CD1c-positive myeloid dendritic cell (primary cell): ENCODE results near the gene LAP3.
"Not testable (repeated sequence)": the region's sequence is repeated elsewhere in the genome, so short reads cannot be mapped to it uniquely, and the experiment has no call there.

Experiments used
- DNase-seq: peaks from one replicate; pipeline ENCODE4 v3.0.0-alpha.2; 2016; ENCODE audit errors: extremely low spot score

The LAP3 gene

DNA sequence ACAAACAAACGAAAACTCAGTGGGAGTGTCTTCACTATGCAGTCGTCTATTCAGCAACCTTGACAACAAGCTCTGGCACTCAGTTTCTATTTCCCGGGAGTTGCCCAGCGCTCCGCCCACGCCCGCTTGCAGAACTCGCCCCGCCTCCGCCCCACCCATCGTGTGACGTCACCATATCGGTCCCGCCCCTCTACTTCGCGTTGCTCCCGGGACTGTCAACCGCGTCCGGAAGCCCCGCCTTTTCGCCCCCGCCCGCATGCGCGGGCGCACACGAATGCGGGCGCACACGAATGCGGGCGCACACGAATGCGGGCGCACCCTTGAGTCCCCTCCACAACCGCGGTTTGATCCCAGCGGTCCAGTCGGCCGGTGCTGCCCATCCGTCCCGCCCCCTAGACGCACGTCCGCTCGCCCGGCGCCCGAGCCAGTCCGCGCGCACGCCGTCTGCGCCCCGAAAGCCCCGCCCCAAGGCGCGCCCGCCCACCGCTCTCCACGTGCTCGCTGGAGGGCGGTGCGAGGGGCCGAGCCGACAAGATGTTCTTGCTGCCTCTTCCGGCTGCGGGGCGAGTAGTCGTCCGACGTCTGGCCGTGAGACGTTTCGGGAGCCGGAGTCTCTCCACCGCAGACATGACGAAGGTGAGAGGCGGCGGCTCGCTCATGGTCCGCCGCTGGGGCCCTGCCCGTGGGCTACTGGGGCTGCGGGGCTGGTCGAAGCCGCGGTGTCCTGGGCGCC is at the start of gene LAP3:
TSS of gene LAP3 (plus strand) at position 267 of the 733 bp plus-strand sequence. CDS start at position 535, 268 bp downstream.
- DNase-seq = peak; percentile 99

DNA sequence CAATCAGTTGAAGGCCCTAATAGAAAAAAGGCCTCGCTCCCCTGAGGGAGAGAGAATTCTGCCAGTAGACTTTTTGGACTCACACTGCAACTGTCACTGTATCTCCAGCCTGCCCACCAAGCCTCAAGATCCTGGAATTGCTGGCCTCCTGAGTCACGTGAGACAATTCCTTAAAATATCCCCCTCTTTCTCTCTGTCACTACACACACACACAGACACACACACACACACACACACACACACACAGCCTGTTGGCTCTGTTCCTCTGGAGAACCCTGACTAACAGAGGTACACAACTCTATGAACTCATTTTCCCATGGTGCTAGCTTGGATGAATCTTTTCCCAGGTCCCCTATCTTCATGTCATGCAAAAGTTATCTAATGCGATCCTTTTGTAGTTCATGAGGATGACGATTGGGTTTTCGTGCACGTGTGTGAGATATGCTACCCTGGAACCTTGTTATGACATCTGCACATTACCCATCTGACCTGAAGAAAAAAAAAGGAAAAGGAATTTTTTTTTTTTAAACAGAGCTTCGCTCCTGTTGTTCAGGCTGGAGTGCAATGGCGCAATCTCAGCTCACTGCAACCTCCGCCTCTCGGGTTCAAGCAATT is 48.3 kb upstream of the LAP3 start:
- DNase-seq = no peak

DNA sequence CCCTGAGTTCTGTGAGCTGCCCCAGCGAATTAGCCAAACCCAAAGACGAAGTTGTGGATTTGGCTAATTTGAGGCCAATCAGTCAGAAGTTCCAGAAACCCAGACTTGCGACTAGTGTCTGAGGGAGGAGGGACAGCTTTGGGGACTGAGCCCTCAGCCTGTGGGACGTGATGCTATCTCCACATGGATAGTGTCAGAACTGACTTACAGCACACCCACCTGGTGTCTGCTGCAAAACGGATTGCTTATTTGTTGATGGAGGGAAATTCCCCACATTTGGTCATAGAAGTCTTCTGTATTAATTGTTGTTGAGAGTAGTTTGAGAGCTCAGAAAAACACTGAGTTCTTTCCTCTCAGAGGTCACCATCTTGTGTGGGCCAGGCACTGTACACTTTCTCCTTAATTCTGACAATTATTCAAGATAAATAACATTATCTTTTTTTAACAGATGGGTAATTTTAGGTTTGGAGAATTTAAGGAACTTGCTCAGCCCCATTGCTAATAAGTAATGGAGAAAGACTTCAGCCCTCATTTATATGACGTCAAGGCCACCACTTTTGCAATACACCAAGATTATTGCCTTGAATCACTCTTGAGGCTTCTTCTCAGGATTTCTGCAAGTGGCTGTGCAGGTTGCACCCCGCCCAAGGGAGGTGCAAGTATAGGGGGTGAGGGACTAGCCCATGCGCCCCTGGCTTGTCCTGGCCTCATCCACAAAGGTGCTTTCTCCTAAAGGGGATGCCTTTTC is 45.3 kb upstream of the LAP3 start:
- no peak for DNase-seq

DNA sequence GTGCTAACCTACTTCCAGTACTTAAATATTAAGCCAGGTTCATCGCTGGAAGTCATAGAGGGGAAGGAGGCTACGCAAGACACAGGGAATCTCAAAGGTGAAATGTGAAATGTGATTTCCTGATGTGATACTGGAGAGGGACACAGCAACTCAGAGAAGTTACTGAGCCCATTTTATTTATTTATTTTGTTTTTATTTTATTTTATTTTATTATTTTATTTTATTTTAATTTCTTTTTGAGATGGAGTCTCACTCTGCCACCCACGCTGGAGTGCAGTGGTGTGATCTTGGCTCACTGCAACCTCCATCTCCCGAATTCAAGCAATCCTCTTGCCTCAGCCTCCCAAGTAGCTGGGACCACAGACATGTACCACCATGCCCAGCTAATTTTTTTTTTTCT is 42.3 kb upstream of the LAP3 start:
- no peak for DNase-seq

DNA sequence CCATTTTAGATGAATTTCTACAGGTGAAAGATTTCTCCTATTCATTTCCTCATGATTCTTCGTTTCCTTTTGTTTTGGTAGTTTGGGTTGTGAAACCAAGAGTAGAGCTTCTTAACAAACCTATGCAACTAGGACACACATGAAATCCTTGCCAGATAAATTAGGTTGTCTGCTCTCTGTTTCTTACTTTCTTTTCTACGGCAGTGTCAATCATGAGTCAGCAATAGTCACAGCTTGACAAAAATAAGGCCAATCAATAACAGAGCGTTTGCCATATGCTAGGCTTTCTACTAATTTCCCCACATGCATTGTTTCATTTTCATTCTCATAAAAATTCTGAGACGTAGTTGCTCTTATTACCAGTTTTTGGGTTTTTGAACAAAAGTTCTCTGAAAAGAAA is 41.8 kb upstream of the LAP3 start:
- DNase-seq = no peak

DNA sequence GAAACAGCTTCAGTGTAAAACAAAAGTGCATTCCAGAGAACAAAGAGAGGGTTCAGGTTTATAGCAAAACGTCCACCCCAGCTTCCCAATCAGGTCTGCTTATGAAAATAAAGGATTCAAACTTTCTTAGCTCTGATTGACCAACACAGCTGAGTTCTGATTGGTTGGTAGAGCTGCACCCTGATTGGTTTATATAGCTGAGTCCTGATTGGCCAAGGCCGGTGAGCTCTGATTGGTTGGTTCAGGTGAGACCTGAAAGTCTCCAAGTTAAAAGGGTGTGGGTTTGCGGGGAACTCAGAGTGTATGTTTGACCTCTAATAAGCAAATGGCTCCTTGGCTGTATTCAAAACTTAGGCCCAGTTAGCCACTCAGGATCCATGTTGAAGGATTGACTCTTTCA is 41.1 kb upstream of the LAP3 start:
- no peak for DNase-seq

DNA sequence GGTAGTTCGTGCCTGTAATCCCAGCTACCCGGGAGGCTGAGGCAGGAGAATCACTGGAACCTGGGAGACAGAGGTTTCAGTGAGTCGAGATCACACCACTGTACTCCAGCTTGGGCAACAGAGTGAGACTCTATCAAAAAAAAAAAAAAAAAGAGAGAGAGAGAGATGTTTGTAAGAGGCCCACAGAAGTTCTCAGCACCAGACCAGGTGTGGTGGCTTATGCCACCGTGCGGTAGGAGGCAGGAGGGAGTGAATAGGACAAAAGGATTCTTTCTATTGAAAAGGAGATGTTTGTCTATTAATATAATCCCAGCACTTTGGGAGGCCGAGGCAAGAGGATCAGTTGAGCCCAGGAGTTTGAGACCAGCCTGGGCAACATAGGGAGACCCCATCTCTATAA is 39.9 kb upstream of the LAP3 start:
- not testable (repeated sequence) for DNase-seq

DNA sequence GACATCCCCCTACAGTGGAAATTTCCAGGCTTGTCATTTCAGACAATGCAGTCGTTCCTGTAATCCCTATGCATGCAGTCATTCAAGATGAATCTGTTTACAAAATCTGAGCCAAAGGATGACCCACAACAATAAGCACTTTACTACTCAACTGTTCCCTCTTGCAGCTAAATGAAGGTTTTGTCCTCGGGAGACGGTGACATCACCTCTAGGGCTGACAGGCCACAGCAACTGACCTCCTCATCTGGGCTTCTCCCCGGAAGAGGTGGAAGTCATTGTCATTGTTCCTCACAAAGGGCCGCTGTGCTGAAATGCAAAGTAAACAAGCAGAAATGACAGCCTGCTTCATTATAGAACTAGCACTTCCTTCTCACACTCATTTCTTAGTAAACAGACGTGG is 32.8 kb upstream of the LAP3 start:
- DNase-seq = peak; percentile 59

DNA sequence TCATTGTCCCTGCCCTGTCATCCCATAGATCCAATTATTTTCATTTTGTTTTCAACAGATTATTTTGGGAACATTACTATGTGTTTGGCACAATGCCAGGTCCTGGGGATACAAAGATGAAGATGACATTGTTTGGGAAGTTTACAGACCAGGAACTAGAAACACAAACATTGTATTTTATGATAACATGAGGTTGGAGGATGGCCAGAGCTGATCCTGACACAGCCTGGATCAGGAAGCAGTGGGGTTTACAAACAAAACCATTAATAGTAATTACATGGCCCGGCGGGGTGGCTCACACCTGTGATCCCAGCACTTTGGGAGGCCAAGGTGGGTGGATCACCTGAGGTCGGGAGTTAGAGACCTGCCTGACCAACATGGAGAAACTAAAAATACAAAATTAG is 32.2 kb upstream of the LAP3 start:
- DNase-seq = no peak

DNA sequence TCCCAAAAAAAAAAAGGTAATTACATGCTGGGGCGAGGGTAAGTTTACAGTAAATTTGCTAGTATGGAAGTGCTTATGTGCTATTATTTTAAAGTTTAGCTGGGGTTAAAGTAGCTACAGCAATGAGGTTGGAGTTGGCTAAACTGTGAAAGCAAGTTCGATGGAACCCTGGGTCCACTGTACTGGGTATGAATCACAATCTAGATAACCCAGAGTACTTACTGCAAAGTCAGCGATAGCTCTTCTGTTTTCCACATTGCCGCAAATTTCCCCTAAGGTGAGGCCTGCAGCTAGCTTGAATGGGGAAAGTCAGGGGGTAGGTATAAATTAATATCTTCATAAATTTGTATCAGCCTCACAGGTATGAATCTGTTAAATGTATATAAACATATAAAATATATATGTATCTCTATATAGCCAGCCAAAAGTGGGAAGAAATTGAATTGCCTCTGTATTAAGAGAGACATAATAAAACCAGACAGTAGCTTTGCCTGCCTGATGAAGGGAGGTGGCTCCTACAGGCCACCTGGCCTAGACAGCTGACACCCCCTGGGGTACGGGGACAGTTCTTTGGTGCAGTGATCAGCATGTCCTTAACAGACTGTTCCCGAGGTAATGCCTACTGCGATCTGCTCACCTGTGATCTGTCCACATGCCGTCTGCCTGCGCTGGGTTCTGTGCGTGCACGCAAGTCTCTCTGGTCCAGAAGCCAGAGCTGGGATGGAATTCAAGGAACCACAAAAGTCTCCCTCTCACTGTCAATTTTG is 31.4 kb upstream of the LAP3 start:
- no peak for DNase-seq

DNA sequence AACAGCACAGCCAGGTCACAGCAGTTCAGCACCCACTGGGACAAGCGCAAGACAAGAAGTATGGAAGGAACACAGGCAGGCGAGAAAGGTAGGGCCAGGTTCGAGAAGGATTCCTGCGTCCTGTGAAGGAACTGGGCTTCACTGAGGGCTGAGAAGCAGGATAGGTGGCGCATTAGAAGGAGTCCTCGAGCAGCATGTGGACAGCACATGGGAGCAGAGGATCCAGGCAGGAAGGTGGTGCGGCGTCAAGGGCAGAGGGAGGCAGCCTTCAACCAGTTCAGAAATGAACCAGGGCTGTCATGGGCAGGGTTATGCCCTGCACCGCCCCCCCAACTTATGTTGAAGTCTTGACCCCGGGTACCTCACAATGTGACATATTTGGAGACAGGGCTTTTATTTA is 30.8 kb upstream of the LAP3 start:
- DNase-seq = no peak

DNA sequence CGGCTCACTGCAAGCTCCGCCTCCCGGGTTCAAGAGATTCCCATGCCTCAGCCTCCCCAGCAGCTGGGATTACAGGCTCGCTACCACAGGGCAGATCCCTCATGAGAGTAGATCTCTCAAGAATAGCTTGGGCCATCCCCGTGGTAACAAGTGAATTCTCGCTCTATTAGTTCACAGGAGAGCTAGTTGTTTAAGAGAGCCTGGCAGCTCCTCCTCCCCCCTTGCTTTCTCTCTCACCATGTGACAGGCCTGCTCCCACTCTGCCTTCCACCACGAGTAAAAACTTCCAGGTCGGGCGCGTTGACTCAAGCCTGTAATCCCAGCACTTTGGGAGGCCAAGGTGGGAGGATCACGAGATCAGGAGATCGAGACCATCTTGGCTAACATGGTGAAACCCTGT is 30.3 kb upstream of the LAP3 start:
- DNase-seq = no peak

DNA sequence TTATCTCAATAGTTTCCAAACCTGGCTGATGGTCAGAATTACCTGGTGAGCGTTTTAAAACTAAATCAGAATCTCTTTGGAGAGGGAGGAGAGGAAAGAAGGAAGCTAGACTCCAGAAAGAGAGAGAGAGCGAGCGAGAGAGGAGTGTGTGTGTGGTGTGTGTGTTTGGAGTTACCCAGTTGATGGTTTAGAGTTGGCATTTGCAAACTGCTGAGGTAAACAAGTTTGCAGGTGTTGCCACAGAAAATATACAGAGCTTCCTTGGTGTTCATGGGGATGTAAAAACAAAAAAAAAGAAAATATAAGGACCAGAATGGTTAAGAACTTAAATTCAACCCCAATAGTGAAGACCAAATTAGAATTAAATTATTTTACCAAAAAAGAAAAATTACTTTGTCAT is 26.4 kb upstream of the LAP3 start:
- no peak for DNase-seq

DNA sequence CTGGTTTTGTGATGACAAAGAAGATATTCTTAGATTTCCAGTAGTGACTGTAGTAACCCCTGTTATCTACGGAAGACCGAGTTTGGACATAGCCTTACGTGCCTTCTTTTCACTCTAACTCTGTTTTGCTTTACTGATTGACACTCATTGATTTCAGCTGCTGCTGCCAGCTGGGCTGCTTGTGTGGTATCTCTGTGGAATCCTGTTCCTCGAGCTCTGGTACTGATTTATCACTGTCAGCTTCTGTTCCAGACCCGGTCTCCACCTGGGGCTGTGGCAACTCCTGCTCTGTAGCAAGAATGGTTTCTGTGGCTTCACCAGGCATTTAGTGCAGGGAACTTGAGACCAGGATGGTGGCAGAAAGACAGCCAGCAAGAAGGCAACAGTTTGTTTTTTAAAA is 24.6 kb upstream of the LAP3 start:
- no peak for DNase-seq

DNA sequence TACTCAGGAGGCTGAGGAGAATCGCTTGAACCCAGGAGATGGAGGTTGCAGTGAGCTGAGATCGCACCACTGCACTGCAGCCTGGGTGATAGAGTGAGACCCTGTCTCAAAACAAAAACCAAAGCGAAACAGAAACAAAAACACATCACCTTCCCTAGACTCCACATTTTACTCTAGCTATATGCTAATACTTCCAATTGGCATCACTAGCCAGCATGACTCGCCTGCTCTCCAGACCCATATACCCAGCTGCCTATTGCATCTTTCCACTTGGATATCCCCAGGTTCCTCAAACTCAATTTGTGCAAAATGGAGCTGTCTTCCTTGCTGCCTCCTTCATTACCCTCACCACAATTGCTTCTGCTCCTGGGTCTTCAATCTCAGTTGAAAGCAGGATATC is 22.4 kb upstream of the LAP3 start:
- no peak for DNase-seq

DNA sequence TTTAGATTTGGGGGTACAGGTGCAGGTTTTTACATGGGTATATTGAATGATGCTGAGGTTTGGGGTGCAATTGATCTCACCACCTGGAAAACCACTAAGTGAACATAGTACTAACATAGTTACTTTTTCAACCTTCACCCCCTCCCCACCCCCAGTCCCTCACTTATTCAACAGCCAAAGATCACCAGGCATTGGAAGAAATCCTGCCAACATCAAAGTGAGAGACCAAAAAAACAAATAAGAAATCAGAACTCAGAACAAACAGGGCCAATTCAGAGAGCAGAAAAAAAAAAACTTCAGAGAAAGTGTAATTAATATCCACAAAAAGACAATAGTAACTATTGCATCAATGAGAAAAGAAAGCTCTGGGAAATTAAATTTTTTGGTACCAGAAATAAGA is 20.5 kb upstream of the LAP3 start:
- DNase-seq = no peak

DNA sequence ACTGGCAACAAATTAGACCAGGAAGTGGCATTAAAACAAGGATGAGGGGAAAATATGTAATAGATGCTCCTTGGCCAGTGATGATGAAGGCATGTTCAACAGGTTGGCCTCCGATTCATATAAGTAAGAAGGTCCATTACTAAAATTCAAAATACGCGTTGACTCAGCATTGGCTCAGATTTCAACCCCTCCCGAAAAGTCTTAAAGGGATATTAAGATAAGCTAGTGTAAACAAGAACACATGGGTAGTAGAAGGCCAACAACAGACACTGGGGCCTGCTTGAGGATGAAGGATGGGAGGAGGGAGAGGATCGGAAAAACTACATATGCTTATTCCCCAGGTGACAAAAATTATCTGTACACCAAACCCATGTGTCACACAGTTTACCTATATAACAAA is 19.1 kb upstream of the LAP3 start:
- DNase-seq = no peak

DNA sequence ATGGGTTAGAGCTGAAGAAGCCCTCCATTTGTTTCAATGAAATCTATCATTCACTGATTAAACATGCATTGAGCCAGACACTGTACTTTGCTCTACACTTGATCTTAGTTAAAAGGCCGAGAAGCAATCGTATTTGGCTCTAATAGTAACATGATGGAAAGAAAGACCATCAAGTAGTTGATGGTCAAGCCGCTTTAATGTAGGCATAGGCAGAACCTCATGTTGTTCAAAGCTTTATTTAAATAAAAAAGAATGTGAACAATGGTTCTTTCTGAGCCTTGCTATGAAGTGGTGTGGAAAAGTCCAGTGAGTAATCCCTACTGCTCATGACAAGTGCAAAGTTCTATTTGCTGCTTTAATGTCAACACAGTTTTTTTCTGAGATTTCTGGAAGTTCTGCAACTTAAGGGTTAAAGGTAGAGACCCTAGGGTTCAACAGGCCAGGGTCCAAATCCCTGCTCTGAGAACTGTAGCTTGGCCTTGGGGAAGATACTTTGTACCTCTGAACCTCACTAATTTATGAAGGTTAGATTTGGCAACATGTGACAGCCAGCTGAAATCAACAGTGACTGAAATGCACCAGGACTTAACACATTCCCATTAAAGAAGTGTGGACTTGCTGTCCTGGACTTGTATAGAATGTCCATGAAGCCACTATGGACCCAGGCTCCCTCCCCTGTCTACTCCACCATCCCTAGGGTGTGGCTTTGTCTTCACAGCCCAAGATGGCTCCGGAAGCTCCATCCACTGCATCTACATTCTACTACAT is 17.9 kb upstream of the LAP3 start:
- no peak for DNase-seq

DNA sequence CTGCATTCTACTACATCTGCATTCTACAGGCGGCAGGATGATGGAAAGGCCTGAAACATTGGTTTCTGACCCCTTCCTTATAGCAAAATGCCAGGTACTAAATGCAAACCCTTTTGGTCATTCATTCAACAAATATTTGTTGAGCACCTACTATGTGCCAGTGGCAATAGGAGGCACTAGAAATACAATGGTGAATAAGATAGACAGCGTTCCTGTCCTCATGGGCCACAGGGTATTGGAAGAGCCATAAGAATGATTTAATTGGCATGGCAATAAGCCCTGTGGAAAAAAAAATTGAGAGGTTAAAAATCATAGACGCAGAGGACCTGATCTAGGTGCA is 17.3 kb upstream of the LAP3 start:
- no peak for DNase-seq

DNA sequence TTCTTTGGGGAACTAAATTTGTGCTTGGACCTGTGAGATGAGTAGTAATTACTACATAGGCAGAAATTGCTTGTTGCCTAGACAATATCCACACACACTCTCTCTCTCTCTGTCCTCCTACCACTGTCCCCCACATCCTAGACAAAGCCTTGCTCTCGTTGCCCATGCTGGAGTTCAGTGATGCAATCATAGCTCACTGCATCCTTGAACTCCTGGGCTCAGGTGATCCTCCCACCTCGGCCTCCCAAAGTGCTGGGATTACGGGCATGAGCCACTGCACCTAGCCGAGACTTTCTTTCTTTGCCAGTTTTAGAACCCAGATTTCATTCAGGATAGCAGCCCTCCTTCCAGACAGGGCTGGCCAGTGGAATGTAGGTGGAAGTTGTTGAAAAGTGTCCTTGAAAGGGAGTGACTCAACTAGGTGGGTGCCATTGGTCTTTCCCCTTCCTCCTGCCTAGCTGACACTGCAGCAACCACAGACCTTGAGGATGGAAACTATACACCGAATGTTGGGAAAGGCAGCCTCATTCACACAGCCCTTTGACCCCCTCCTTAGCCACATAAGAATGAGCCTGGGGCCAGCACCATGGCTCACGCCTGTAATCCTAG is 16.8 kb upstream of the LAP3 start:
- no peak for DNase-seq

DNA sequence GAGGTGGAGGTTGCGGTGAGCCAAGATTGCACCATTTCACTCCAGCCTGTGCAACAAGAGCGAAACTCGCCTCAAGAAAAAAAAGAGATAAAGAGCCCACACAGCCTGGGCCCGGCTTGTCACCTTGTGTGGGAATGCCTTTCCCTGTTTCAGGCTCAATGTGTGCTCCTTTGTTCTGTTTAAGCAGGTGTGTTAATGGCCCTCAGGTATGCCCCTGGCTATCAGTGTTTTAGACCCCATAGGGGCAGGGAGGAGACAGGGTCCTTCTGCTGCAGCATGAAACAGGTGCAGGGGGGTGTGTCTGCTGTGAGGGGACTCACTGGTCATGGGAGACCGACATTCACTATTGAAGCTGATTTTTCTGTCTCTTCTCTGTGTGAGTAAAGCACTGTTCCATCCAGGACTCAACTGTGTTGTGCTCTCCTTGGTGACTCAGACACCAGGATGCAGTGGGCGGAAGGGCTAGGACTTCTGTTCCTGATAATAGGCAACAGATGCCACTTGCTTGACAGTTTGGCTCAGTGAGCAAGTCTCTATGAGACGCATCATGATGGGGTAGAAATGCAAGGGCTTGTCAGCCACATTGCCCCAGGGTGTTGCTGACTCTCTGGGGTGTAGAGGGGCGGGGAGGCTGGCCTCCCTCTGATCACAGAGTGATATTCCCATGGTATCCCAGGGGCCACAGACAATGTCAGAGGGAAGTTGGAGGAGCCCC is 15.6 kb upstream of the LAP3 start:
- DNase-seq = peak; percentile 74
